DMS79 treated with DMSO at 0.1 percent for 48 hours (cell line): ENCODE data around the gene SS18L1.

ENCODE experiments used
- DNase-seq: peaks from one replicate; lab custom pipeline; 2025; lab: John Stamatoyannopoulos, UW

The SS18L1 gene

GRCh38 chr20:62120365-62120762, 23.2 kb upstream of the SS18L1 start:
- DNase-seq: no peak

DNA sequence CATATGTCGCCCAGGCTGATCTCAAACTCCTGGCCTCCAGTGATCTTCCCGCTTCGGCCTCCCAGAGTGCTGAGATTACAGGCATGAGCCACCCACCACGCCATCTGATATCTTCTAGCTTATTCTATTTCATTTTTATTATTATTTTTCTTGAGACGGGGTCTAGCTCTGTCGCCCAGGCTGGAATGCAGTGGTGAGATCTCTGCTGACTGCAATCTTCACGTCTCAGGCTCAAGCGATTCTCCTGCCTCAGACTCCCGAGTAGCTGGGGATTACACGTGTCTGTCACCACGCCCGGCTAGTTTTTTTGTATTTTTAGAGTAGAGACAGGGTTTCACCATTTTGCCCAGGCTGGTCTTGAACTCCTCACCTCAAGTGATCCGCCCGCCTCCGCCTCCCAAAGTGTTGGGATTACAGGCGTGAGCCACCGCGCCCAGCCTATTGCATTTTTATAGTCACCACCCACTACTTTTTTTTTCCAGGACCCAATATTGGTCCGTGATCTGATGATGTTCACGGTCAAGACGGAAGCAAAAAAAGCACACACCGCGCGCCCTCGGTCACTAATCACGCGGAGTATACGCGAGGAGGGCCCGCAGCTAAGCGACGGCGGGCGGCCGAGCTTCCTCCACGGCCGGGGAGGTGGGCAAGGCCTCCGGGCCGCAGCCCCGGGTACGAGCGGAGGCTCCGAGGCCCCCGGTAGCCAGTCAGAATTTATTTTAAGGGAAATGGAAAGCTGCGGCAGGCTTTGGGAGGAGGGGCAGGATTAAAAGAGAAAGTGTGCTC, 22.4 kb upstream of the SS18L1 start:
- peak; percentile 57 for DNase-seq

DNA sequence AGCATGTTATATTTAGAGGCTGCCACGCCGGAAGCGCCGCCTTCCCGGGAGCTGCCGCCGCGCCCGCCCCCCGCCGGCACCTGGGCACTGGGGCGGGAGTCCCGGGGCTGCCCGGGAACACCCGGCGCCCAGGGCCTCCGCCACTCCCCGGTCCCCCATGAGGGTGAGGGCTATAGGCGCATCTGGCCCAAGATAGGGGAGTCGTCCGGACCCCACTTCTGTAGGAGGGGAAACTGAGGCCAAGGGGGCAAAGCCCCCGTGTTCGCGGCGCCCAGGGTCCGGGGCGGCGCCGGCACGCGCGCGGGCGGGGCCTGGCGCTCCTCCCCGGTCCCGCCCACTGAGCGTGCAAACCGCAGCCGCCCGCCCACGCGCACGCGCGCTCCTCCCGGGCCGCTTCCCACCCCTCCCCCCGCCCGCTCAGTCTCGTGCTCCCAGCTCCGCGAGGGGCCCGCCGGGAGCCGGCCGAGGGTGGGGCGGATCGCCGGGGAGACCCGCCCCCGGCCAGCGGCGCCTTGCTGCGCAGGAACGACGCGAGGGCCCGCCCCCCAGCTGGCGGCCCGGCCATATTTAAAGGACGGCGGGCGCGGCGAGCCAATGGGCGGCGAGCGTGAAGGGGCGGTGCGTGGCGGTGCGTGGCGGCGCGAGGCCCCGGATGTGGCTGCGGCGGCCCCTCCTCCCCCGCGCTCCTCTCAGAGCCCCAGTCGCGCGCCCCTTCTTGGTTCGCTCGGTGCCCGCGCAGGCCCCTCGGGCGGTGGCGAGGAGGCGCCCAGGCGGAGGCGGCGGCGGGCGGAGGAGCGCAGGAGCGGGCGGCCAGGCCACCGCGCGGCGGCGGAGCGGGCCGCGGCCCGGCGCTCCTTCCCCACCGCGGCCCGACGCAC, 21.6 kb upstream of the SS18L1 start, which contains the start of gene LSM14B:
Gene LSM14B, plus strand, starts transcription at position 700 of the 878 bp plus-strand sequence. CDS start 192 bp downstream, outside the sequence.
- peak; percentile 93 for DNase-seq

DNA sequence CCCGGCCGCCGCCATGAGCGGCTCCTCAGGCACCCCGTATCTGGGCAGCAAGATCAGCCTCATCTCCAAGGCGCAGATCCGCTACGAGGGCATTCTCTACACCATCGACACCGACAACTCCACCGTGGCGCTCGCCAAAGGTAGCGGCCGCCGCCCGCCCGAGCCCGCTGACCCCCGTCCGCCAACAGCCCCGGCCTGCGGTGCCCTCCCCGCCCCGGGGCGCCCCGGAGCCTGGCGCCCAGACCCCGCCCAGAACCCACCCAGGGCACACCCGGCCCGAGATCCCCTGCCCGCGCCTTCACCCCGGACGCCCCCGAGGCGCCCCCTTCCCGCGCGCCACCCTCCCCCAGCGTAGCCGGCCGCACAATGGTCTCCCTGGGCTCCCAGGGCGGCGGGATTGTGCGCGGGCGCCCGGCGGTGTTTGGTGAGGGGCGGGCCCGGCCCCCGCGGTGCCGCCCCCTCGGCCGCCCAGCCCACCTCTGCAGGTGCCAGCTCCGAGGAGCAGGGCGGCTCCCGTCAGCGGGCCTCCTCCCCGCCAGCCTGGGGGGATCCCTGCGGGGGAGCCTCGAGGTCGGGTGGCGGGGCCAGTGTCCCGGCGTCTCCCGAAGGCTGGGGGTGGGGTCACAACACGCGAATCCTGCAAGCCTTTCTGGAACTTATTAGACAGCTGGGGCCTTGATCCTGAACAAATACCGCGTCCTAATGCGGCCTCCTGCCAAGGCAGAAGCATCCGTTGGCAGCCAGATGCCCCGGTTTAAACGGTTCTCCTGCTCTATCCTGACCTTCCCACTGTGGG, 20.7 kb upstream of the SS18L1 start:
- peak; percentile 54 for DNase-seq

DNA sequence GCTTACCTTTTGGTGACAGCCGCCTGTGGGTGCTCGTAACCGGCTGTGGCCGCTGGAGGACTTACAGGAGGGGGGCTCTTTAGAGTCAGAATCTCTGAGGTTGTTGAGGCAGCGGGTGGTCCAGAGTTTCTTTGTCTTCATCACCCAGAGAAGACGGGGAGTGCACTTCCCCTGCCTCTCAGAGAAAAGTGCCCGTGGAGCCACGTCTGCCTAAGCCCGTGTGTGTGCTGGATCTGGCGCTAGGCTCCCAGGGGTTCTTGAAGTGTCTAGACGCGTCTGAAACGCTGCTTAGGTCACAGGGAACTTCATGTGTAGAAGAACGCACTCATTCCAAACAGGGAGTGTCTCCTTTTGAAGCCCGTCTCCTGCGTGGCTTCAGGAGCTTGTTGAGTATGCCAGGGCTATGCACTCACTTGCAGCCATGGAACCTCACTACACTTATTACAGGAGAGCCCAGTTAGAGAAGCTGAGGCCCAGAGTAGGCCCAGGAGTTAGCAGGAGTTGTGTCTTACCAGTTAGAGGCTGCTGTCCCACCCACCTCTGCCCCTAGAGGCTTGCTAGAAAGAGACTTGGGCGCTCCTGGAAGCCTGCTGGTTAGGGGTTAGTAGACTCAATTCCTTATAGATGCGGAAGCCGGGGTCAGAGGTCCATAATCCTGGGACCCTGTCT, 20.0 kb upstream of the SS18L1 start:
- peak; percentile 35 for DNase-seq

DNA sequence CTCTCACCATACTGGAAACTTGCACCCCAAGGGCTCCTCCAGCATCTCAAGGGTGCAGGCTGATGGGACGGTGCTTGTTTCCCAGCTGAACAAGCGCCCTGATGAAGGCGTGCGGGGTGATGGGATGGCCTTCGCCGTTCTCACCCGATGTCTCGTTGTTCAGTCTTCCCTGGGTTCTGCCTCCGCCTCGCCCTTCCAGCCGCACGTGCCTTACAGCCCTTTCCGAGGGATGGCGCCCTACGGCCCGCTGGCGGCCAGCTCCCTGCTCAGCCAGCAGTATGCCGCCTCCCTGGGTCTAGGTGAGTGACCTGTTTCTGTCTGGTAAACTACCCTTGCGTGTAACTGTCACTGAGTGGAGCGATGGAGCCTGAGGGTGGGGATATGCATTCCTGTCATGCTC, 17.4 kb upstream of the SS18L1 start:
- DNase-seq: no peak

DNA sequence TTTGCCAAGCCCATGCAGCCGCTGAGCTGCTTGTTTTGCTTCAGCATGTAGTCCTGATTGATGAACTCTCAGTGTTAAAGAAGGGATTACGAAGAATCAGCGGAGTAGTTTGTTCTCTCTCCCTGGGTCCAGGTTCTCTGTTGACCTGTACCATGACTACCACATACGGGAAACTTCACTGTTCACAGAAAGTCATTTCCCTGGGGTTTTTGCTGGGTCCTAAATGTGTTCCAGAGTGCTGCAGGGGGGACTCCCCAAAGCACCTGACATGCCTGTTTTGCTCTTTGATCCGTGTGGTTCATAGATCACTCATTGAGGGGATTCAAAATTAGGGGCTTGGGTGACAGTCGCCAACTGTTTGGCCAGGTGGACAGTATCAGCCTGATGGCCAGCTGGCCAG, 15.8 kb upstream of the SS18L1 start:
- DNase-seq: no peak

DNA sequence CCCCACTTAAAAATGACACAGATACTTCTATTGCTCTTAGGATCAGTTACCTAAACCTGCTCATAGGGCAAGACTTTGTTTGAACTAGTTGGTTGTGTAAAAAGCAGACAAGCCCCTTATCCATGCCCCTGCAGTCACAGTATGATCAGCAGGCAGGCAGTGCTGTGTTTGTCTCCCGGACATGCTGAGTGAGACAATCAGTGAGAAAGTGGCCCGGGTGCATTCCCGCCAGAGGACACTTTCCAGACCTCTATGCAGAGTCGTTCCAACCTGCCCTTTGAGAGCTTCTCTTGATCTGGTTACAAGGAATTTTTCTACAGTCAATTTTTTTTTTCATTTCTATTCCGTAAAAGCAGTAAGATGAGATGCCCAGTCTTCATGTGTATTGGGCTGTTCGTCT, 15.1 kb upstream of the SS18L1 start:
- no peak for DNase-seq

- no peak for DNase-seq
Measured at GRCh38 chr20:62129731-62130531, 13.6 kb upstream of the SS18L1 start.

GRCh38 chr20:62131560-62132320, 11.8 kb upstream of the SS18L1 start:
- DNase-seq: no peak

GRCh38 chr20:62132421-62132820, 11.1 kb upstream of the SS18L1 start:
- DNase-seq: no peak

GRCh38 chr20:62133051-62133845, 10.3 kb upstream of the SS18L1 start:
- no peak for DNase-seq

GRCh38 chr20:62133864-62134263, 9.7 kb upstream of the SS18L1 start:
- no peak for DNase-seq

GRCh38 chr20:62134735-62135231, 8.8 kb upstream of the SS18L1 start:
- DNase-seq: no peak

- no peak for DNase-seq
Measured at GRCh38 chr20:62135573-62136266, 7.8 kb upstream of the SS18L1 start.

GRCh38 chr20:62136283-62137091, 7.1 kb upstream of the SS18L1 start:
- peak; percentile 44 for DNase-seq

DNA sequence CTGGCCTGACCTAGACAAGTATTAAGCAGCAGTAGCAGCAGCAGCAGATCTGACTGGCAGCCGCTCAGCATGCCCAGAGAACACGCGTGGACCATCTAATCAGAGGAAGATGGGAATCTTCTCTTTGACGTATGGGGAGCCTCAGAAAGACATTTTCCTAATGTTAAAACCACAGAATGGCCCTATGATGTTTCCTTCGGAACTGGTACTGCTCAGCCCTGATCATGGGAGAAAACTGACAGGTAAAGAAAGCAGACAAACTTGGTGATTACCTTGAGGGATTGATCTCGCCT, 6.5 kb upstream of the SS18L1 start:
- no peak for DNase-seq
